Stimulated activated CD8-positive, alpha-beta memory T cell treated with anti-CD3 and anti-CD28 coated beads, Interleukin-4, amount 100 ng/mL, for 48 hours (primary cell): ENCODE results near the gene METTL27.
"Not testable (repeated sequence)": the region's sequence is repeated elsewhere in the genome, so short reads cannot be mapped to it uniquely, and the experiment has no call there.

ENCODE experiments used
- DNase-seq: peaks from one replicate; pipeline ENCODE4 v3.0.0-alpha.2; 2020

METTL27 gene

DNA sequence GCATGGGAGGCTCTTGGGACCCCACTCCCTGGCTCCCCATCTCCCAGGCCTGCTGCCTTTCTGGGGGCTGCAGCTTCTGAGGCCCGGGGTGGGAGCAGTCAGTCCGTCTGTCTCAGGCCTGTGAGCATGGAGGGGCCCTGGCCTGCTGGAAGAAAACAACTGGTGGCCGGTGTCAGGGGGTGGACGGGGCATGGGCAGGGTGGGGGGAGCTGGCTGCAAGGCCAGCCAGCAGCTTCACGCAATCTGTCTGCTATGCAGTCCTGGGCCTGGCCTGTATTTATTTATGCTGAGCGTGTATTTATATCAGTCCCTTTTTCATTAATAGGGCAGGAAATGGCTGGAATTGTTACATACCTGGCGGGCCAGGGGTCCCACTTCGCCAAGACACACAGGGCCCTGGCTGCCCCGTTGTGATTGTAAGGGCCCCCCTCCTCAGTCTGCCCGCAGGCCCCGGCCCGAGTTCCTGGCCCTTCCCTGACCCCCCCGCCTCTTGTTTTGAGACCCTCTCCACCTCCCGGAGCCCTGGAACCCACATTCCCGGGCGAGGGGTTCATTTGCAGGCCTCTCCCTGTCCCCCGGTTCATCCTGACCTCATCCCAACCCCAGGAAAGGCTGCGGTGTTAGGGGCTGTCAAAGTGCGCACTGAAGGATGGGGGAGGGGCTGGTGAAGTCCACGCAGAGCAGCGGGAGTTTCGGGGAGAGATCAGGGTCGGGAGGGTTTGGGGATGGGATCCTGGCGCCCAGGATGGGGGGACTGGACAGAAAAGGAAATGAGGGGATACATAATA is 26.9 kb upstream of the METTL27 start:
- DNase-seq, result no peak

DNA sequence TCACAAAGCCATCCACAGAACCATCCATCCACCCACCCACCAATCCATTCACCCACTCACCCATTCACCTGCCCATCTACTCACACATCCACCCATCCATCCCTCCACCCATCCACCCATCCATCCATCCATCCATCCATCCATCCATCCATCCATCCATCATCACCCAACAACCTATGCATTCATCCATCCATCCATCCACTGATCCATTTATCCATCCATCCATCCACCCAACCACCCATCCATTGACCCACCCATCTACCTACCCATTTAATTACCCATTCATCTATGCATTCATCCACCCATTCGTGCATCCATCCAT is 24.1 kb upstream of the METTL27 start:
- DNase-seq, result no peak

DNA sequence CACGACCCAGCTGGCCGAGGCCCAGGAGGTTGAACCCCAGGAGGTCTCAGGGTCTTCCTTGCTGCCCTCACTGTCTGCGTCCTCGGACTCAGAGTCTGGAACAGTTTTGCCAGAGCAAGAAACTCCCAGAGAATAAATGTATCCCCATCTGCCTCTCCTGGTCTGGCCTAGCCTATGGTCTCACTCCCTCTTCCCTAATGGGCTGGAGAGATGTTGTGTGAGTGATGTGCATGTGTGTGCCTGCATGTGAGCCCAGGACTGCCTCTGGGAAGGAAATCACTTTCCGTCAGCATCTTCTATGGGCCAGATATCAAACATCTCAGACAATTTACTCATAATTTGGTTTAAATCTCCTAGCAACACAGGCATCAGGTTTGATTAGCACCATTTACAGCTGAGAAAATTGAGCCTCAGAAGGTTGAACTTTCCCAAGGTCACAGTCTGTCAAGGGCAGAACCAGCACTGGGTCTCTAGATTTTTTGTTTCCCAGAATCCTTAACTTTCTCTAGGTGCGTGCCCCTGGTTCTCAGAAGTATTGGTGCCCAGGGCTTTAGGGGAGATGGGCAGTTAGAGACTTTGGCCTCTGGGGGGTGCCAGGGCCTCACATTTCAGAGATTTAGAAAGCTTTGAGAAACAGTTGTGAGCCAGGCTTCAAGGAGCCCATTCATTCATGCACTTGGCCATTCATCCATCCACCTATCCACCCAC is 23.6 kb upstream of the METTL27 start:
- peak; percentile 40 for DNase-seq

DNA sequence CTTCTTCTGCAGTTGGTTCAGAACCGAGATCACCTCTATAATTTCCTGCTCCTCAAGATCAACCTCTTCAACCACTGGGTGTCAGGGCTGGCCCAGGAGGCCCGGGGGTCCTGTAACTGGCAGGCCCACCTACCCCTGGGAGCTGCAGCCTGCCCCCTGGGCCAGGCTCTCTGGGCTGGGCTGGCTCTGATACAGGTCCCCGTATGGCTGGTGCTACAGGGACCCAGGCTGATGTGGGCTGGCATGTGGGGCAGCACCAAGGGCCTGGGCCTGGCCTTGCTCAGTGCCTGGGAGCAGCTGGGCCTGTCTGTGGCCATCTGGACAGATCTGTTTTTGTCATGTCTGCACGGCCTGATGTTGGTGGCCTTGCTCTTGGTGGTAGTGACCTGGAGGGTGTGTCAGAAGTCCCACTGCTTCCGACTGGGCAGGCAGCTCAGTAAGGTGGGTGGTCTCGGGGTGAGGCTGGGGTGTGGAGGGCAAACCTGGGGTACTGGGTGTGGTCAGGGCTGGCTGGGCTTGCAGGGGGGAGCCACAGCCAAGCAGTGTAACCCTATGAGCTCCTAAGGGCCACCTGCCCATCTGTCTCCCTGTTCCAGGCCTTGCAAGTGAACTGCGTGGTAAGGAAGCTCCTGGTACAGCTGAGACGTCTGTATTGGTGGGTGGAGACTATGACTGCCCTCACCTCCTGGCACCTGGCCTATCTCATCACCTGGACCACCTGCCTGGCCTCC is 22.8 kb upstream of the METTL27 start:
- DNase-seq, result no peak

DNA sequence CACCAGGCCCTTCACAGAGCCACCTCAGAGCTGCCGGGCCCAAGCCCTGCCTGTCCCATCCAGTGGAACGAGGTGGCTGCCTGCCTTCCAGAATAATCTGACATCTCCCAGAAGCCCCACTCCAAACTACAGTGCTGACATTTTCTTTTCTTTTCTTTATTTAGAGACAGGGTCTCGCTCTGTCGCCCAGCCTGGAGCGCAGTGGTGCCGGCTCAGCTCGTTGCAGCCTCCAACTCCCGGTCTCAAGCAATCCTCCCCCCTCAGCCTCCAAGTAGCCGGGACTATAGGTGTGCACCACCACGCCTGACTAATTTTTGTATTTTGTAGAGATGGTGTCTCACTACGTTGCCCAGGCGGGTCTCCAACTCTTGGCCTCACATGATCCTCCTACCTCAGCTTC is 19.0 kb upstream of the METTL27 start:
- no peak for DNase-seq

DNA sequence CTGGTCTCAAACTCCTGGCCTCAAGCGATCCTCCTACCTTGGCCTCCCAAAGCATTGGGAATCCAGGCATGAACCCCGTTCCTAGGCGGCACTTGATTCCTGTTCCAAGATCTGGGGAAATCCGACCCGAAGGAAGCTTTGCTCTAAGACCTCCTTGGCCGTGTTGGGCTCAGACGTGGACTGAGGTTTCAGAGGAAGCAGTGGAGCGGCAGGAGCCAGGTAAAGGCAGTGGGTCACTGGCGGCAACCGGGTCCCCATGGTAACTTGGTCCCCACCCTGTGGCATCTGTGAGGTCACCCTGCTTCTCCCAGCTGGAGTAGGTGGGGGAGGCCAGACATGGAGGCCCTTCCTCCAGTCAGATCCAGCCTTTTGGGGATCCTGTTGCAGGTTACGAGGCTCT is 18.5 kb upstream of the METTL27 start, which contains the start of gene TMEM270:
TMEM270 (plus strand) TSS at position 301 of the 400 bp plus-strand sequence; CDS start at position 337, 36 bp downstream.
- DNase-seq, result no peak

DNA sequence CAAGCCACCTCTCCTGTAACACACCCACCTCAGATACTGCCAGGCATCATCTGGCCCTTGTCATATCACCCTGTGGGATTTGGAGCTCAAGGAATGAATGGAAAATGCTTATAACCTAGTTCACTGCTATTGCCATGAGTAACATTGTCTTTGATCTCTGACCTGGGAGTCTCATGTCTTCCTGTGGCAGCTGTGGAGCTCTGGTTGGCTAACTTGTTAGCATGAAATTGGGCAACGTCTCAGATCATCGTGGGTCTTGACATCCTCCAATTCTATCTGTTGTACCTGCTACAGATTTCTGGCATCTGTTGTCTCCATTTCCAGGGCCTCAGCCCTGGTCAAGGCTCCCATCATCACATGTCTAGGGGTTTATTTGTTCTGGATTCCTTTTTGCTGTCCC is 16.5 kb upstream of the METTL27 start:
- no peak for DNase-seq

DNA sequence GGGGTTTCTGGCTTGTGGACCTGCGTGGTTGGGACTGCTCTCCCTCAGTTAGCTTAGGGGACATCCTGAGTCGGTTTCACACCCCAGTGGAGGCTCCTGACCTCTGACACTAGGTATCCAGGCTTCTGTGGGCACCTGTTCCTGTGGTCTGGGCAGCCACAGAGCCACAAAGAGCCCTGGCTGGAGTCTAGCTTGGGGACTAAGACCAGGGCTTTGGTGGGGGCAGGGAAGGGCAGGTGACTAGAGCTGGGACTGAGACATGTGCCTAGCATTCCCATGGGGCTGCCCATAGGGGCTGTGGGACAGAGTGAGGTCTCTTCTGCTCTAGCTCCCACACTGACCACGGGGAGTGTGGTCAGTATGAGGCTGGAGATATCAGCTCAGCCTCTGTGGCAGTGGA is 14.6 kb upstream of the METTL27 start:
- no peak for DNase-seq

DNA sequence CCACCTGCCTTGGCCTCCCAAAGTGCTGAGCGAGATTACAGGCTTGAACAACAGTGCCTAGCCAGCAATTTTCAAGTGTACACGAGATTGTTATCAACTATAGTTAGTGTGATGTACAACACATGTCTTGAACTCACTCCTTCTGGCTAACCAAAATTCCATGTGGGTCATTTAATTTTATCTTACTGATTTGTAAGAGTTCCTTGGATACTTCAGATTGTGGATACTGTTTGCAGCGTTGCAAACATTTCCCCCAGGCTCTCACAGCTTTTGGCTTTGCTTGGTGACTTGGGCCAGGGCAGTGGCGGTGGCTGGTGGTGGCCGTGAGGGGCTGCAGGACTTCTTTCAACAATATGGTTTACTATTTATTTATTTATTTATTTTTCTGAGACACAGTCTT is 10.2 kb upstream of the METTL27 start:
- no peak for DNase-seq

DNA sequence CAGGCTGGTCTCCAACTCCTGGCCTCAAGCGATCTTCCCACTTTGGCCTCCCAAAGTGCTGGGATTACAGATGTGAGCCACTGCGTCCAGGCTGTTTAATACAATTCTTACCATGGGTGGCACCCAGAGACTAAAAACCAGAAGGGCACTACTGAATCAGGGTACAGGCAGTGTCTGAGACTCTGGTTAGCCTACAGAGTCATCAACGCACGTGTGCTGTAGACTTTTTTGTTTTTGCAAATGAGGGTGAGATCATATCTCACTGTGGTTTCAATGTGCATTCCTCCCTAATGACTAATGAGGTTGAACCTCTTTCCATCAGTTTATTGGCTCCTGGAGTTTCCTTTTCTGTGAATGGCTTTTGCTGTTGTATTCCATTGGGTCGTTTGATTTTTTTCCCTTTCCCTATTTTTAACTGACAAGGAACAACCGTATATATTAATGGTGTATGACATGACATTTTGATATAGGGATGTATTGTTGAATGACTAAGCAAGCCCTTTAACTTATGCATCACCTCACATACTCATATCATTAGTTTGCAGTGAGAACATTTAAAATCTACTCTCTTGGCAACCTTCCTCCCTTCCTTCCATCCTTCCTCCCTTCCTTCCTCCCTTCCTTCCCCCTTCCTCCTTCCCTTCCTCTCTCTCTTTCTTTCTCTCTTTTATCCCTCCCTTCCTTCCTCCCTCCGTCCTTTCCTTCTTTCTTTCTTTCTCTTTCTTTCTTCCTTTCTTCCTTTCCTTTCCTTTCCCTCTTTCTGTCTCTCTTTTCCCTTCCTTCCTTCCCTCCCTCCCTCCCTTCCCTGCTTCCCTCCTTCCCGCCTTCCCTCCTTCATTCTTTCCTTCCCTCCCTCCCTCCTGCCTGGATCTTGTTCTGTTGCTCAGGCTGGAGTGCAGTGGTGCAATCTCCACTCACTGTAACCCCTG is 9.4 kb upstream of the METTL27 start:
- peak; percentile 42 for DNase-seq

DNA sequence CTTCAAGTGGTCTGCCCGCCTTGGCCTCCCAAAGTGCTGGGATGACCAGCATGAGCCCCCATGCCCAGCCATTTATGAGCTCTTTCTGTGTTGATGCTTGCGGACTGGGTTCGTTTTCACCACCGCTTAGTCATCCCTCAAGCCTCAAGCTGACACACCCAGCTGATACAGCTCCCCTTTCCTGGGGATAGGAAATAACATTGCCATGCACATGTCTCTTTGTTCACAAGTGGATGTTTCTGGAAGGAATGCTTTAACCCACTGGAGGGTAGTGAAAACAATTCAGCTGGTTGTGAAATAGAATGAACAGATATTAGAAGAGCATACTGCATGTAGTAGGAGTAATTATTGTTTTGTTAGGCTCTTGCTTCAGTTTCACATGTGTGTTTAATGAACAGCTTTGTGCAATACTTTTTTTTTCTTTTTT is 8.5 kb upstream of the METTL27 start:
- no peak for DNase-seq

DNA sequence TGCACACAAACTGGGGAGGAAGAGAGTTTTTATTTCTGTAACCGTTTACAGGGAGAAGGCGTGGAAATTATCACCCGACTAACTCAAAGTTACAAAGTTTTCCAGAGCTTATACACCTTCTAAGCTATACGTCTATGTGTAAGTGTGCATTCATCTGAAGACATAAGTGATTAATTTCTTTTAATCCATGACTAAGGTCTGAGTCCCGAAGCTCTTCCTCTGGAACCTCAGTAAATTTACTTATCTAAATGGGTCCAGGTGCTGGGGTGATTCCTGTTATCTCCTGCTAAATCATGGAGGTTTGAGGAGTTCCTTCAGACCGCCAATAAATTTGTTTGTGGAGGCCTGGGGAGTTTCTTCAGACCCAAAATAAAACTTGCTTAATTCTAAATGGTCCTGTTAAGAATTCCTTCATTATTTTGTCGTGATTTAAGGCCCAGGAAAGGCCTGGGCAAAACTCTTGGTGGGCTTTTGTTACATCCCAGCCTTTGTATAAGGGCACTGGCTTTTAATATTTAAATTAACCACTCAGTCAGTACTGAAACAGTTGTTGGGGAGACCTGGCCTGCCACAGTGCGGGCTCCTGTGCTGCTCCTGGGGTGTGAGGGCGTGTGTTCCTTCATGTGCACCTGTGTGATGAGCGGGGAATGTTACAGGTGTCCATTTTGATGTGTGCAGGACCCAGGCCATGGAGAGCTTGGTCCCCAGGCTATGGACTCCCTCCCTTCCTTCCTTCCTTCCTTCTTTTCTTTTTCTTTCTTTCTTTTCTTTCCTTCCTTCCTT is 5.8 kb upstream of the METTL27 start:
- DNase-seq, result no peak

DNA sequence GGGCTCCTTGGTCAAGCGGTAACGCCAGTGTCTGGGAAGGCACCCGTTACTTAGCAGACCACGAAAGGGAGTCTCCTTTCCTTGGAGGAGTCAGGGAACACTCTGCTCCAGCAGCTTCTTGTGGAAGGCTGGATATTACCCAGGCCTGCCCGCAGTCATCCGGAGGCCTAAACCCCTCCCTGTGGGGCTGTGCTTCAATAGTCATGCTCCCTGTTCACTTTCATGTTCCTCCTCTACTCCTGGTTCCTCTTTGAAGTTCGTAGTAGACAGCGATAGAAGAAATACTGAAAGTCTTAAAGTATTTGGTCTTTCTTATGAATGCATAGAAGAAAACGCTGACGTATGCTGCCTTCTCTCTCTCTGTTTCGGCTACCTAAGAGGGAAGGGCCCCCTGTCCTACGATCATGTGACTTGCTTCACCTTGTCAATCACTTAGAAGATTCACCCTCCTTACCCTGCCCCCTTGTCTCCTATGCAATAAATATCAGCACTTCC is 3.4 kb upstream of the METTL27 start:
- DNase-seq, result not testable (repeated sequence)

DNA sequence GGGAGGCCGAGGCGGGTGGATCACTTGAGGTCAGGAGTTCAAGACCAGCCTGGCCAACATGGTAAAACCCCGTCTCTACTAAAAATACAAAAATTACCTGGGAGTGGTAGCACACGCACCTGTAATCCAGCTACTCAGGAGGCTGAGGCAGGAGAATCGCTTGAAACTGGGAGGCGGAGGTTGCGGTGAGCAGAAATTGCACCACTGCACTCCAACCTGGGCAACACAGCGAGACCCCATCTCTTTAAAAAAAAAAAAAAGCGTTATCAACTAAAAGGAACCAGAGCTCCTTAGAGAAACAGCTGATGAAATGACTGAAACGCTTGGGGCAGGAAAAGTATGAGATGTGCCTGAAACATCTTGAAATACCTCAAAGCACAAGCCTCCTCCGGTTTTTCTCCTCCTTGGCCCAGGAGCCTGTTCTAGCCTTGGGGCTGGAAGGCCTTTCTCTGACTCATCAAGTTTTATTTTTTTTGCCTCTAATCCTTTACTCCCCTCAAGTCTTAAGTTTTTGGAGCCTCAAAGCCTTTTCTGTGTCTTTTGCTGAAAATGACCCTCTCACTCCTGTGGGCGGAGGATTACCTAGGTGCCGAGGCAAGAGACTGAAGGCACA is 2.6 kb upstream of the METTL27 start:
- DNase-seq, result no peak

DNA sequence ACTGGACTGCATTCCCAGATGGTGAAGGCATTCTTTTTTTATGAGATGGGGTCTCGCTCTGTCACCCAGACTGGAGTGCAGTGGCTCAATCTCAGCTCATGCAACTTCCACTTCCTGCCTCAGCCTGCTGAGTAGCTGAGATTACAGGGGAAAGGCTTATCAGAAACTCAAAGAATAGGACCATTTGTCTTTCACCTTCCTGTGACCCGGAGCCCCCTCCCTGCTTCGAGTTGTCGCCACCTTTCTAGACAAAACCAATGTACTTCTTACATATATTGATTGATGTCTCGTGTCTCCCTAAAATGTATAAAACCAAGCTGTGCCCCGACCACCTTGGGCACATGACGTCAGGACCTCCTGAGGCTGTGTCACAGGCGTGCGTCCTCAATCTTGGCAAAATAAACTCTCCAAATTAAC is 1.8 kb upstream of the METTL27 start:
- no peak for DNase-seq

DNA sequence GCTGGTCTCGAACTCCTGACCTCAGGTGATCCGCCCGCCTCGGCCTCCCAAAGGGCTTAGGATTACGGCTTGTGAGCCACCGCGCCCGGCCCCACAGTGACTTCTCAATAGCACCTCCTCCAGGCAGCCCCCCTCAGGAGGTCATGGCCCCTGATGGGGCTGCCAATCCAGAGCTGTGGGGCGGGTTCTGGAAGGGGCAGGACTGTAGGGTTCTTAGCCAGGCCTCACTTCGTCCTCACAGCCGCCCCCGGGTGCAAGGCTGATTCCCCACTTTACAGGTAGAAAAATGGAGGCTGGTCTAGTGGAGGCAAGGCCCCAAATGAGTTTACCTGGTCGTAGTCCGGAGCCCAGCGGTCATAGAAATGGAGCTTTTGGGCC is 638 bp downstream of the METTL27 start:
- no peak for DNase-seq

DNA sequence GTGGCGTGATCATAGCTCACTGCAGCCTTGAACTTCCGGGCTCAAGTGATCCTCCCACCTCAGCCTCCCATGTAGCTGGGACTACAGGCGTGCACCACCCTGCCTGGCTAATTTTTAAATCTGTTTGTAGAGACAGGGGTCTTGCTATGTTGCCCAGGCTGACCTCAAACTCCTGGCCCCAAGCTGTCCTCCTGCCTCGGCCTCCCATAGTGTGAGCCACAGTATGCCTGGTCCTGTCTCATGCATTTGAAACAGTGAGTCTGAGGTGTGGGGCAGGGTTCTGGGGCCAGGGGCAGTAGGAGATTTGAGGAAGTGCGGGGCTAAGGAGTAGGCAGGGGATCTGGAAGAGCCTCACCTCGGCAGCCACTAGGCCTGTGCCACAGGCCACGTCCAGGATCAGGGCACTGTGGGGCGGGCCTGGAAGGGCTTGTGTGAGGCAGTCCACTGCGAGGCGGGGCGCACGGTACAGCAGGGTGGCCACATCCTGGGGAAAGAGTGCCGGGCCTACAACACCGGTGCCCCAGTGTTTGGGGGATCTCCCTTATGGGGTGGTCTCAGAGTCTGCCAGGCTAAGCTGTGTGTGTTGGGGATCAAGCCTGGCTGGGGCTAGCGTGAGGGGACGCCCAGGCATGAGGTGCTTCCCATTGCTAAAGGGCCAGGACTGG is 1.5 kb downstream of the METTL27 start:
- DNase-seq, result no peak

DNA sequence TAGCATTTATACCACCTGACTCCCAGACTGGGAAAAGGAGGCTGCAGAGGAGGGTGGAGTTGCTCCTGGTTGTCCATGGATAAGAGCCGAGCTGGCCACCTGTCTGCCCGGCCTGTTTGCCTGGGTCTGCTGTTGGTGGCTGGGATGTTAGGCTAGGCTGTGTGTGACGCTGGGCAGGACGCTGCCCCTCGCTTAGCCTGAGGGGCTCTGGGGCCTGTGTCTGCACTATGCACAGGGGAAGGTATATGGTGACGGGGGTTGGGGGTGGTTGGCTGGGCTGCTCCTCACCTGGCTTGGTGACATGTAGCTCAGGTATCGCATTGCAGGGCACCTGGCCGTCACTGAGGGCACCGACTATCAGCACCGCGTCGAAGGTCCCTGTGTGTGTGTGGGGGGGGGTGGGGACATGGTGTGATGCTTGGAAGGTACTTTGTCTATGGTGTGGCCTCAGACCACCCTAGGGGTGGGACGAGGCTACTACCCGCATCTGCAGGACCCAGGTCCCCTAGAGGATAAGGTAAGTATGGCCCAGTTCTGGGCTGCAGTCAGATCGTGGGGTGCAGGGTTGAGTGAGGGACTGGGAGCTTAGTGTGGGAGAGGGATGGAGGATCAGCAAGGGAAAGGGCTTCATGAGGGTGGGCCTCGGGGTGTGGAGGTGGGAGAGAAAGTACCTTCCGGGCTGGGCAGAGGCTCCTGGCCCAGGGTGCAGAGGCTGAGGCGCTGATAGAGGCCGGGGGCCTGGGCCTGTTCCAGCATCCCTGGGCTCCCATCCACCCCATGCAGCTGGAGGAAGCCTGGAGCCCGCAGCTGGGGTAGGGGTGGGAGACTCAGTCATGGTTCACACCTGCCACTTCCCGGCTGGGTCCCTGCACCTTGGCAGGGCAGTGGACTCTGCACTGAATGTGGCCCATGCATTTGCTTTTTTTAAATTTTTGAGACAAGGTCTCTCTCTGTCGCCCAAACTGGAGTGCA is 2.3 kb downstream of the METTL27 start:
- no peak for DNase-seq

DNA sequence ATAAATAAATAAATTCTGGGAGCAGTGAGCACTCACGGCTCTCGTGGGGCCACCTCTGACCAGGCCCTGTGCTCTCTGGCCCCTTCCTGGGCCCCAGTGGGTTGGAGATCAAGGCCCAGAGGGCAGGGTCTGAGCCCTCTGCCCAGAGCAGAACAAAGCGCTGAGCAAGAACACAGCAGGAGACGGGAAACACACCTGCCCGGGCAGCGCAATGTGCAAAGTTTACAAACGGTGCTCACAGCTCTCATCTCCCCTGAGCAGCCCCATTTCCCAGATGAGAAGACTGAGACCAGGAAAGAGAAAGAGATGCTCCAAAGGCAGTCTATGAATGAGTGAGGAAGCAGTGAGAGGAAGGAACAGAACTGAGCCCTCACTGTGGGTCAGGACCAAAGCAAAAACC is 3.0 kb downstream of the METTL27 start:
- DNase-seq, result no peak
